Vagina (tissue), 2 donors: ENCODE results near the gene LDLRAD4.

Experiments used
- CTCF ChIP-seq, 3 experiments: fragments of 450-650 bp in 2 of 3; fragments of 200-600 bp in 1 of 3; sonication (generic) in 1 of 3; IDR thresholded peaks; one replicate each; pipeline ENCODE4 v1.5.1; 2017 to 2019; ENCODE audit warnings: antibody characterized with exemption in 3 of 3, mild to moderate bottlenecking in 2 of 3, moderate library complexity in 2 of 3
- POLR2A ChIP-seq, 2 donors: fragments of 450-650 bp; IDR thresholded peaks; one replicate each; pipeline ENCODE4 v1.6.1; 2017; ENCODE audit warnings: antibody characterized with exemption in 2 of 2, mild to moderate bottlenecking in 2 of 2, moderate library complexity in 2 of 2
- POLR2AphosphoS5 ChIP-seq, 2 donors: sonication (generic); formaldehyde crosslinking; IDR thresholded peaks; one replicate each; pipeline ENCODE4 v1.9.0; 2017; ENCODE audit warnings: antibody characterized with exemption in 2 of 2, mild to moderate bottlenecking in 2 of 2, low read depth in 1 of 2; ENCODE audit not compliant: insufficient read depth in 1 of 2

- TF ChIP-seq POLR2AphosphoS5 (IDR thresholded peaks at IDR 0.05; ENCODE audit: insufficient read depth in 1 of 2, low read depth in 1 of 2) (no peak), POLR2A (IDR thresholded peaks at IDR 0.05) (no peak), CTCF (IDR thresholded peaks at IDR 0.05) (no peak)
These were observed 367.0 kb downstream of the LDLRAD4 start for GRCh38 chr18:13585379-13586153.
